HG03521 (cell line): ENCODE data around the gene PCDHA3.
"Not testable (repeated sequence)": the region's sequence is repeated elsewhere in the genome, so short reads cannot be mapped to it uniquely, and the experiment has no call there.

ENCODE experiments used
- ATAC-seq: cut with Tn5 transposase; IDR thresholded peaks from one replicate; pipeline ENCODE4 v1.9.1; 2021; ENCODE audit warnings: mild to moderate bottlenecking, moderate library complexity; ENCODE audit not compliant: unreplicated experiment

The PCDHA3 gene

GRCh38 chr5:140800816-140801493 is at the start of gene PCDHA3:
TSS of gene PCDHA3 (plus strand) at chr5:140801057.
- no peak for ATAC-seq

DNA sequence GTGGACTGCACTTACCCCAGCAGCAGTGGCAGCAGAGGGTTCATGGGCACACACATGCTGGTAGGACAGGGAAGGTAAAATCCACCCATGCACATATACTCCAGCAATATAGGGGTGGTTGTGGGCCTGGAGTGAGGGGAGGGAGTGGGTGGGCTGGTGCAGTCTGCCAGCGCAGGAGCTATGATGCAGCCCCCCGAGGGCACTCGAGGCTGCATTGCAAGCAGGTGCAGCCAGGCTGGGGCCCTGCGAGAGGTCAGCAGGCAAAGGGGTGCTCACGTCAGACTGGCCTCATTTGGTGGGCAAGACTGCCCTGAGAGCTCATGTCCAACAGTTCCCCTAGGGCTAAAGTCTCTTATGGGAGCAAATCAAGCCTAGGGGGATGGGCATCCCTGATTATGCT is 47.3 kb upstream of the PCDHA3 start:
- ATAC-seq: no peak

- ATAC-seq: no peak
Observed at GRCh38 chr5:140764177-140764973, 36.5 kb upstream of the PCDHA3 start.

DNA sequence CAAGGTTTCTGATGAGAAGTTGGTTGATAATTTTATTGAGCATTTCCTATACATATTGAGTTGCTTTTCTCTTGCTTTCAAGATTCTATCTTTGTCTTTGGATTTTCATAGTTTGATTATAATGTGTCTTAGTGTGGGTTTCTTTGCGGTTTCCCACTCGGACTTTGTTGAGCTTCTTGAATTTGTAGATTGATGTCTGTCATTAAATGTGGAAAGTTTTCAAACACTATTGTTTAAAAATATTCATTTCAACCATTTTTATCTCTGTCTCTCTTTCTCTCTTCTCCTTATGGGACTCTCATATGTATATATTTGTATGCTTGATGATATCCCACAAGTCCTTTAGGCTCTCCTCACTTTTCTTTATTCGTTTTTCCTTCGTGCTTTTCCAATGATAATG is 33.4 kb upstream of the PCDHA3 start:
- ATAC-seq: no peak

DNA sequence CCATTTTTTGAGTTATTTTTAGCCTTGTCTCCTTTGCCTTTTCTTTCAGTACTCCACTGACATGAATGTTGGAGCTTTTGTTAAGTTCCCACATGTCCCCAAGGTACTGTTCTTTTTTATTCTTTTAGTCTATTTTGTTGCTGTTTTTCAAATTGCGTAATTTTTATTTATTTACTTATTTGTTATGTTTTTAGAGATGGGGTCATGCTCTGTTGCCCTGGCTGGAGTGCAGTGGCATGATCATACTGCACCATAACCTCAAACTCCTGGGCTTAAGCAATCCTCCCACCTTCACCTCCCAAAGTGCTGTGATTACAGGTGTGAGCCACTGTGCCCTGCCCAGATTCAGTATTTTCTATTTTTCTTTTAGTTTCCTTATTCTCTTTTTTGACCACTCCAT is 20.3 kb upstream of the PCDHA3 start:
- no peak for ATAC-seq

DNA sequence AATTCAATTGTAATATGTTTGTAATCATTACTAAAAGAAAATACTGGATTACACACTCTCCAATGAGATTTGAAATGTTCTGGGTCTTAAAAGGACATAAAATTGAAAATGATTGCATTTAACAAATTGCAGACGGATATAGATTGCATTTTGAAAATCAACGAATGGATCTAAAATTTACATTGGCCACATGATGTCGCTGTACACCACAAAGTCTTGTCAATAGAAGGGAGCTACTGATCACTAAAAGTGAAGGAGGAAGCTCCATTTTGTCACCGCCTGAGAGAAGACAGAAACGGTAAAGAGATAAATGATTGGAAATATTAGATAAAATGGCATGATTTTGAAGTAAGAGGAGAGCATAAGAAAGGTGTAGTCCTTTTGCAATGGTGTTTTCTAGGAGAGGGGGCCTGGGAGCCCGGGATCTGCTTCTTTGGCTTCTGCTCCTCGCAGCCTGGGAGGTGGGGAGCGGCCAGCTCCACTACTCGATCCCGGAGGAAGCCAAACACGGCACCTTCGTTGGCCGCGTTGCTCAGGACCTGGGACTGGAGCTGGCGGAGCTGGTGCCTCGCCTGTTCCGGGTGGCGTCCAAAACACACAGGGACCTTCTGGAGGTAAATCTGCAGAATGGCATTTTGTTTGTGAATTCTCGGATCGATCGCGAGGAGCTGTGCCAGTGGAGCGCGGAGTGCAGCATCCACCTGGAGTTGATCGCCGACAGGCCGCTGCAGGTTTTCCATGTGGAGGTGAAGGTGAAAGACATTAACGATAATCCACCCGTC is 14.8 kb upstream of the PCDHA3 start, which contains the start of gene PCDHA1:
TSS of gene PCDHA1 (plus strand) at position 236 of the 782 bp plus-strand sequence.
- no peak for ATAC-seq

DNA sequence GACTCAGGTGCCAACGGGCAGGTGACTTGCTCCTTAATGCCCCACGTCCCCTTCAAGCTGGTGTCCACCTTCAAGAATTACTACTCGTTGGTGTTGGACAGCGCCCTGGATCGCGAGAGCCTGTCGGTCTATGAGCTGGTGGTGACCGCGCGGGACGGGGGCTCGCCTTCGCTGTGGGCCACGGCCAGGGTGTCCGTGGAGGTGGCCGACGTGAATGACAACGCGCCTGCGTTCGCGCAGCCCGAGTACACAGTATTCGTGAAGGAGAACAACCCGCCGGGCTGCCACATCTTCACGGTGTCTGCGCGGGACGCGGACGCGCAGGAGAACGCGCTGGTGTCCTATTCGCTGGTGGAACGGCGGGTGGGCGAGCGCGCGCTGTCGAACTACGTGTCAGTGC is 13.4 kb upstream of the PCDHA3 start:
- ATAC-seq: not testable (repeated sequence)

GRCh38 chr5:140787849-140788504 is 12.9 kb upstream of the PCDHA3 start:
- ATAC-seq: not testable (repeated sequence)

DNA sequence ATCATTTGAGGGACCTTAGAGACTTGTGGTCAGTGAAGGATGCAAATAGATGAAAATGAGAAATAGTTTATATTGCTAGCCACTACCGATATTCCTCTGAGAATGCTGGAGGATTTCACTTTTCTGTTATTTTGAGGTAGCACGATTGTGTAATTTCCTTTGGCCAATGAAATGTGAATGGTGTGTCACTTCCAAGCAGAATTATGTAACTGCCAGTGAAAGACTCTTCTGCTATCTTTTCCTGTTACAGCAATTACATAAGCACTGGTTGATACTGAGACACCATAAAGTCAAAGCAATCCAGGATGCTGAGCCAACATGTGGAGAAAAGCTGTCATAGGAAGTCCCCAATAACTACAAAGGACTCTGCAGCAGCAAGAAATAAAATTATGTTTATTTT is 9.8 kb upstream of the PCDHA3 start:
- no peak for ATAC-seq

DNA sequence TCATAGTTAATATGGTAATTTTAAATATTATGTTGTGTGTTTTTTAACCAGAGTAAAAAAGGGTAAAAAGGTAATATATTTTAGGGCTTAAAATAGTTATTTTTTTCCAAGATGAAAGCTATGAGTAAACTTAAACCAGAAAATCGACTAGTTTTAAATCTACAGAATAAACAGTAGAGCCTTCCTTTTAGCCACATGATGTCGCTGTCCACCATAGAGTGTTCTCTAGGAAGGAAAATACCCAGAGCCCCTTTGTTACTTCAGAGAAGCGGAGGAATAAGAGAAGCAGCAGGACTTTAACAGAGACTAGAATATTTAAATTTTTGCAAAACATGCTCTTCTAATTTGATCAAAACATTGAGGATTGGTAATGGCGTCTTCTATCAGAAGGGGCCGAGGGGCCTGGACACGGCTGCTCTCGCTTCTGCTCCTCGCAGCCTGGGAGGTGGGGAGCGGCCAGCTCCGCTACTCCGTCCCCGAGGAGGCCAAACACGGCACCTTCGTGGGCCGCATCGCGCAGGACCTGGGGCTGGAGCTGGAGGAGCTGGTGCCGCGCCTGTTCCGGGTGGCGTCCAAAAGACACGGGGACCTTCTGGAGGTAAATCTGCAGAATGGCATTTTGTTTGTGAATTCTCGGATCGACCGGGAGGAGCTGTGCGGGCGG is 6.1 kb upstream of the PCDHA3 start, which contains the start of gene PCDHA2:
TSS of gene PCDHA2 (plus strand) at position 258 of the 664 bp plus-strand sequence.
- no peak for ATAC-seq

DNA sequence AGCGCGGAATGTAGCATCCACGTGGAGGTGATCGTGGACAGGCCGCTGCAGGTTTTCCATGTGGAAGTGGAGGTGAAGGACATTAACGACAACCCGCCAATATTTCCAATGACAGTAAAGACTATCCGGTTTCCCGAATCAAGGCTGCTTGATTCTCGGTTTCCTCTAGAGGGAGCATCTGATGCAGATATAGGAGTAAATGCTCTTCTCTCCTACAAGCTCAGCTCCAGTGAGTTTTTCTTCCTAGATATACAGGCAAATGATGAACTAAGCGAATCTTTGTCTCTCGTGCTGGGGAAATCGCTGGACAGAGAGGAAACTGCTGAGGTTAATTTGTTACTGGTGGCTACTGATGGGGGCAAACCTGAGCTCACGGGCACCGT is 5.6 kb upstream of the PCDHA3 start:
- no peak for ATAC-seq

DNA sequence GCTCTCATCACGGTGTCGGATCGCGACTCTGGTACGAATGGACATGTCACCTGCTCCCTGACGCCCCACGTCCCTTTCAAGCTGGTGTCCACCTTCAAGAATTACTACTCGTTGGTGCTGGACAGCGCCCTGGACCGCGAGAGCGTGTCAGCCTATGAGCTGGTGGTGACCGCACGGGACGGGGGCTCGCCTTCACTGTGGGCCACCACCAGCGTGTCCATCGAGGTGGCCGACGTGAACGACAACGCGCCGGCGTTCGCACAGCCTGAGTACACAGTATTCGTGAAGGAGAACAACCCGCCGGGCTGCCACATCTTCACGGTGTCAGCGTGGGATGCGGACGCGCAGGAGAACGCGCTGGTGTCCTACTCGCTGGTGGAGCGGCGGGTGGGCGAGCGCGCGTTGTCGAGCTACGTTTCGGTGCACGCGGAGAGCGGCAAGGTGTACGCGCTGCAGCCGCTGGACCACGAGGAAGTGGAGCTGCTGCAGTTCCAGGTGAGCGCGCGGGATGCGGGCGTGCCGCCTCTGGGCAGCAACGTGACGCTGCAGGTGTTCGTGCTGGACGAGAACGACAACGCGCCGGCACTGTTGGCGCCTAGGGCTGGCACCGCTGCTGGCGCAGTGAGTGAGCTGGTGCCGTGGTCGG is 4.7 kb upstream of the PCDHA3 start:
- not testable (repeated sequence) for ATAC-seq

DNA sequence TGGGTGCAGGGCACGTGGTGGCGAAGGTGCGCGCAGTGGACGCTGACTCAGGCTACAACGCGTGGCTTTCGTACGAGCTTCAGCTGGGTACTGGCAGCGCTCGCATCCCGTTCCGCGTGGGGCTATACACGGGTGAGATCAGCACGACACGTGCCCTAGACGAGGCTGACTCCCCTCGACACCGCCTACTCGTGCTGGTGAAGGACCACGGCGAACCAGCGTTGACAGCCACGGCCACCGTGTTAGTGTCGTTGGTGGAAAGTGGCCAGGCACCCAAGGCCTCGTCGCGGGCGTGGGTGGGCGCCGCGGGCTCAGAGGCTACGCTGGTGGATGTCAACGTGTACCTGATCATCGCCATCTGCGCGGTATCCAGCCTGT is 4.2 kb upstream of the PCDHA3 start:
- no peak for ATAC-seq

- ATAC-seq: no peak
Observed at GRCh38 chr5:140801494-140801841, 611 bp downstream of the PCDHA3 start.

DNA sequence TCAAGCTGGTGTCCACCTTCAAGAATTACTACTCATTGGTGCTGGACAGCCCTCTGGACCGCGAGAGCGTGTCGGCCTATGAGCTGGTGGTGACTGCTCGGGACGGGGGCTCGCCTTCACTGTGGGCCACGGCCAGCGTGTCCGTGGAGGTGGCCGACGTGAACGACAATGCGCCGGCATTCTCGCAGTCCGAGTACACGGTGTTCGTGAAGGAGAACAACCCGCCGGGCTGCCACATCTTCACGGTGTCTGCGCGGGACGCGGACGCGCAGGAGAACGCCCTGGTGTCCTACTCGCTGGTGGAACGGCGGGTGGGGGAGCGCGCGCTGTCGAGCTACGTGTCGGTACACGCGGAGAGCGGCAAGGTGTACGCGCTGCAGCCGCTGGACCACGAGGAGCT is 1.5 kb downstream of the PCDHA3 start:
- ATAC-seq: not testable (repeated sequence)

DNA sequence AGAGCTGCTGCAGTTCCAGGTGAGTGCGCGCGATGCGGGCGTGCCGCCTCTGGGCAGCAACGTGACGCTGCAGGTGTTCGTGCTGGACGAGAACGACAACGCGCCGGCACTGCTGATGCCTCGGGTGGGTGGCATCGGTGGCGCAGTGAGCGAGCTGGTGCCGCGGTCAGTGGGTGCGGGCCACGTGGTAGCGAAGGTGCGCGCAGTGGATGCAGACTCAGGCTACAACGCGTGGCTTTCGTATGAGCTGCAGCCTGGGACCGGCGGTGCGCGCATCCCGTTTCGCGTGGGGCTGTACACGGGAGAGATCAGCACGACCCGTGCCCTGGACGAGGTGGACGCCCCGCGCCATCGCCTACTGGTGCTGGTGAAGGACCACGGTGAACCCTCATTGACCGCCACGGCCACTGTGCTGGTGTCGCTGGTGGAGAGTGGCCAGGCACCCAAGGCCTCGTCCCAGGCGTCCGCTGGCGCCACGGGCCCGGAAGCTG is 2.0 kb downstream of the PCDHA3 start:
- ATAC-seq: no peak

DNA sequence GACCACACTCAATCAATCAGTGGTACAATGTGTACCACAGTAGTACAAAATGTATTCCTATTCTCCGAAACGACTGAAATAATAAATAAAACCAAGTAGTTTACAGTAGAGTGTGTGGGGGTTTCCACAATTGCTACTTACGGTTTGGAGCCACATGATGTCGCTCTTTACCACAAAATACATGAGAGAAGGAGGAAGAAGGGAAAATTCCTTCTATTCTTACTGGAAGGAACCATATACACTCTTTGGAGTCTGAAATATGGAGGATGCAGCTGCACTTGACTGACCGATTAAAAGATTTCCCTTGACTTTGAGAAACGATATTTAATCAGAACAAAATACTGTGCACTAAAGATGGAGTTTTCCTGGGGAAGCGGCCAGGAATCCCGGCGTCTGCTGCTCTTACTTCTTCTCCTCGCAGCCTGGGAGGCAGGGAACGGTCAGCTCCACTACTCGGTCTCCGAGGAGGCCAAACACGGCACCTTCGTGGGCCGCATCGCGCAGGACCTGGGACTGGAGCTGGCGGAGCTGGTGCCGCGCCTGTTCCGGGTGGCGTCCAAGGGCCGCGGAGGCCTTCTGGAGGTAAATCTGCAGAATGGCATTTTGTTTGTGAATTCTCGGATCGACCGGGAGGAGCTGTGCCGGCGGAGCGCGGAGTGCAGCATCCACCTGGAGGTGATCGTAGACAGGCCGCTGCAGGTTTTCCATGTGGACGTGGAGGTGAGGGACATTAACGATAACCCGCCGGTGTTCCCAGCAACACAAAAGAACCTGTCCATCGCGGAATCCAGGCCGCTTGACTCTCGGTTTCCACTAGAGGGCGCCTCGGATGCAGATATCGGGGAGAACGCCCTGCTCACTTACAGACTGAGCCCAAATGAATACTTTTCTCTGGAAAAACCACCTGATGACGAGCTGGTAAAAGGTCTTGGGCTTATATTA is 6.2 kb downstream of the PCDHA3 start, which contains the start of gene PCDHA4:
TSS of gene PCDHA4 (plus strand) at position 235 of the 942 bp plus-strand sequence.
- ATAC-seq: no peak

GRCh38 chr5:140808241-140808888 is 7.5 kb downstream of the PCDHA3 start:
- ATAC-seq: not testable (repeated sequence)
